ENCODE measurements around the gene ACOT7.

Gene ACOT7

GRCh38 chr1:6288665-6289064, 104.9 kb downstream of the ACOT7 start:
- TF ChIP-seq CTCF (IDR thresholded peaks at IDR 0.05; ENCODE audit: unreplicated experiment in 3 of 3), result no peak
- H3K4me1 Mint-ChIP-seq, result peaks cover 42% of the 10 kb centered on the region
- H3K27ac Mint-ChIP-seq, result no peak overlapping the region
- H3K9me3 Mint-ChIP-seq, result no peaks in the 10 kb centered on the region
- no peak overlapping the region for H3K4me3 Mint-ChIP-seq
- H3K36me3 Mint-ChIP-seq (ENCODE audit: low read depth), result peaks cover 6% of the 10 kb centered on the region
- H3K27me3 Mint-ChIP-seq (ENCODE audit: low read depth), result peaks cover 10% of the 10 kb centered on the region

DNA sequence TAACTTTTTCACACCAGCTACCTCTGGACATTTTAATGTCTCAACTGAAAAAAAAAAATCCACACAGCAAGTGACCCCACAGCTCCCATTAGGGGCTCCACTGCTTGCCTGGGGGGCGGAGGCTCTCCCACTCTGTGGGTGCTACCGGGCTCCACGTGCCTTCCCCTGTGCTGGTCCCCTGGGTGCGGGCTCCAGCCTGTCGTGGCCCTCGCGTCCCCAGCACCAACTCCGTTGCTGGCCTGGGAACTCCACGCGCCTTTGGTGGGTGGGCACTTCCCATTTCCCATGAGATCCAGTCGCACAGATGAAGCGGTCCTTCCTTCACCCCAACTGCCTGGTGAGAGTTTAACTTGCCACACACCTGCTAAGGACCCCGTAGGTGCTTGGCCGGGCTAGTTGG, 105.5 kb downstream of the ACOT7 start:
- Mint-ChIP-seq H3K27me3 (ENCODE audit: low read depth) (peaks cover 10% of the 10 kb centered on the region), H3K4me3 (no peak overlapping the region), H3K9me3 (no peaks in the 10 kb centered on the region), H3K27ac (peak overlapping the region in 2 of 3 experiments; percentile 91 to 96), H3K4me1 (peaks cover 37% of the 10 kb centered on the region), H3K36me3 (ENCODE audit: low read depth) (peaks cover under 1% of the 10 kb centered on the region)
- no peak for TF ChIP-seq CTCF (IDR thresholded peaks at IDR 0.05; ENCODE audit: unreplicated experiment in 3 of 3)

DNA sequence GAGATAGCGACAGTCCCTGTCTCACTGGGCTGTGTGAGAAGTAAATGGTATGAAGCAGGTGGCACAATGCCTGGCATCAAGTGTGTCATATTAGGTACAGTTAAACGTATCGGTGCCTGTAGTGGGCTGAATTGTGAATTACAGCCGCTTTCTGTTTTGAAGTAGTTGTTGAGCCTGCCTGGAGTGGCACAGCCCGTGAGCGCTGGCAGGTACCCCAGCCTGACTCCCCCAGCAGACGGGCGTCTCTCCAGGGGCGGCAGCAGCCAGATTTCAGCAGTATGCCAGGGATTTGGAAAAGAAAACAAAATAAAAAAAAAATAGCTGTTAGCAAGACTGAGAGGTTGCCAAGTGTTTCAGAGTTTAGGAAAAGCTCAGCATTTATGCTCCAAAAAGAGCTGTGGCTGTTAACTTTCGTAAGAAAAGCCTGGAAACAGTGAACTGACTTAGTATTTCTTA, 106.1 kb downstream of the ACOT7 start:
- Mint-ChIP-seq H3K27ac (peak overlapping the region in 2 of 3 experiments; percentile 91 to 96), H3K9me3 (no peaks in the 10 kb centered on the region), H3K4me1 (peaks cover 35% of the 10 kb centered on the region), H3K4me3 (no peak overlapping the region), H3K27me3 (ENCODE audit: low read depth) (peaks cover 10% of the 10 kb centered on the region), H3K36me3 (ENCODE audit: low read depth) (no peaks in the 10 kb centered on the region)
- TF ChIP-seq CTCF (IDR thresholded peaks at IDR 0.05; ENCODE audit: unreplicated experiment in 3 of 3), result no peak

DNA sequence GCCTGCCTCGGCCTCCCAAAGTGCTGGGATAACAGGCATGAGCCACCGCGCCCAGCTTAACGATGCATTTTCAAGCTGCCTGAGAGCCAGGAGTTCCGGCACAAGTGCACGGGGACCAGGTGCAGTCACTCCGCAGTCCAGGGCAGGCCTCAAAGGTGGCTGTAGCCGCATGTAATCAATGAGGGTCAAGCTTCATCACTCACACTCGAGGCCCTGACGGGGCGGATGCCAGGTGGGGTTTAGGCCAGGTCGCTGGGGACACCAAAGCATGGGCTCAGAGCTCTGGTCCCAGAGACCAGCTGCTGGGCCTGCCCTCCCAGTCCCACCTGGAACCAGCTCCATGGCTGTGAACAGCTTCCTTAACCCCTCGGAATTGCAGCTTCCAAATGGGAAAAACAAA, 106.5 kb downstream of the ACOT7 start:
- peaks cover 31% of the 10 kb centered on the region for H3K4me1 Mint-ChIP-seq
- H3K9me3 Mint-ChIP-seq, result no peaks in the 10 kb centered on the region
- no peak overlapping the region for H3K4me3 Mint-ChIP-seq
- H3K27me3 Mint-ChIP-seq (ENCODE audit: low read depth), result peaks cover 10% of the 10 kb centered on the region
- no peak for TF ChIP-seq CTCF (IDR thresholded peaks at IDR 0.05; ENCODE audit: unreplicated experiment in 3 of 3)
- no peaks in the 10 kb centered on the region for H3K36me3 Mint-ChIP-seq (ENCODE audit: low read depth)
- H3K27ac Mint-ChIP-seq, result peak overlapping the region in 2 of 3 experiments; percentile 91 to 96

- no peak overlapping the region for H3K4me3 Mint-ChIP-seq
- peaks cover 10% of the 10 kb centered on the region for H3K27me3 Mint-ChIP-seq (ENCODE audit: low read depth)
- no peak overlapping the region for H3K27ac Mint-ChIP-seq
- no peak for TF ChIP-seq CTCF (IDR thresholded peaks at IDR 0.05; ENCODE audit: unreplicated experiment in 3 of 3)
- H3K4me1 Mint-ChIP-seq, result peaks cover 23% of the 10 kb centered on the region
- no peaks in the 10 kb centered on the region for H3K36me3 Mint-ChIP-seq (ENCODE audit: low read depth)
- no peaks in the 10 kb centered on the region for H3K9me3 Mint-ChIP-seq
Measured at GRCh38 chr1:6286266-6286665, 107.3 kb downstream of the ACOT7 start.

- Mint-ChIP-seq H3K4me3 (no peak overlapping the region), H3K27me3 (ENCODE audit: low read depth) (peaks cover 10% of the 10 kb centered on the region), H3K9me3 (no peaks in the 10 kb centered on the region), H3K4me1 (peaks cover 15% of the 10 kb centered on the region), H3K27ac (no peak overlapping the region), H3K36me3 (ENCODE audit: low read depth) (no peaks in the 10 kb centered on the region)
- no peak for TF ChIP-seq CTCF (IDR thresholded peaks at IDR 0.05; ENCODE audit: unreplicated experiment in 3 of 3)
Measured at GRCh38 chr1:6285336-6285735, 108.2 kb downstream of the ACOT7 start.
